NCI-H2107 treated with DMSO at 0.1 percent for 48 hours (cell line): ENCODE measurements around the gene LENG1.
A peak's percentile ranks its signal among the peaks of the same experiment; 100 is the strongest.

Source experiments
- DNase-seq: peaks from one replicate; lab custom pipeline; 2025; ENCODE audit not compliant: unreplicated experiment; lab: John Stamatoyannopoulos, UW

Gene LENG1

DNA sequence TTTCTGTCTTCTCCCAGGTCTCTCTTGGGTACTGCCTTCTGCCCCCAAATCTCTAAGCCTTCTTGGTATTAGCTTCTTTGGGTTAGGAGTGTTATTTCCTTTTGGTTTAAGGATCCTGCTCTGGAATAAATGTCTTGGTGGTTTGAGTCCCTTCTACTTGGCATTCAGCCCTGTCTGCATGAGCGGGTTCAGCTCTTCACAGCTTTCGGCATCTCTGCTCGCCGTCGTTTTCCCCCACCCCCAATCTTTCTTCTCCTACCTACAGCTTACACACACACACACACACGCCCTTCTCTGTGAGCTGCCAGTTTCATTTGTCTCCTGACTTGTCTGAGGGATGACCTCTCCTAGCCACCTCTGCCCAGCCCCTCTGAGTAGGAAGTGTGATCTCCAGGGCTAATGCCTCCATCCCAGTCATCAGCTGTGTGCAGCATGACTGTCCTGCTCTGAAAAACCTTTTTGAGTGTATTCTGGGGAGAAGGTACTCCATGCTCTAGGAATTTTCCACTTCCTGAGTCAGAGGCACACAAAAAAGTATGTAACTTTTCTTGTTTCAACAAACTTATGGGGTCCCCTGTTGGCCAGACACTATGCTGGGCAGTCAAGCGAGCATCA lies 17.2 kb downstream of the LENG1 start:
- no peak for DNase-seq

DNA sequence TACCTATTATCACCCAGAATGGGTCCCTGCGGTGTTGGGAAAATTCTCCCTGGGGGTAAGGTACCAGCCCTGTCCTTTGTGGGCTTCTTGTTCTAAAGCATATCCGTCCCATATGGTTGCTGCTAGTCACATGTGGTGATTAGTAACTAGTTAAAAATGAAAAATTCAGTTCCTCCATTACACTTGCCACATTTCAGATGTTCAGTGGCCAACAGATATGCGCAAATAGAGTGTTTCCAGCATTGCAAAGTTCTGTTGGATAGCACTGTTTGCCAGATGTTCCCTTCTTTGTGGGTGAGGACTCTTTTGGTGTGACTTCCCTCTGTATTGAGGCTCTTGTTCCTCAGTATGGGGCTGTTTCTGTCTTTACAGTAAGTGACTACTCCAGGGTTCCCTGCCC lies 18.2 kb downstream of the LENG1 start:
- no peak for DNase-seq

- DNase-seq: no peak
These were observed 20.8 kb downstream of the LENG1 start for GRCh38 chr19:54138489-54139256.

DNA sequence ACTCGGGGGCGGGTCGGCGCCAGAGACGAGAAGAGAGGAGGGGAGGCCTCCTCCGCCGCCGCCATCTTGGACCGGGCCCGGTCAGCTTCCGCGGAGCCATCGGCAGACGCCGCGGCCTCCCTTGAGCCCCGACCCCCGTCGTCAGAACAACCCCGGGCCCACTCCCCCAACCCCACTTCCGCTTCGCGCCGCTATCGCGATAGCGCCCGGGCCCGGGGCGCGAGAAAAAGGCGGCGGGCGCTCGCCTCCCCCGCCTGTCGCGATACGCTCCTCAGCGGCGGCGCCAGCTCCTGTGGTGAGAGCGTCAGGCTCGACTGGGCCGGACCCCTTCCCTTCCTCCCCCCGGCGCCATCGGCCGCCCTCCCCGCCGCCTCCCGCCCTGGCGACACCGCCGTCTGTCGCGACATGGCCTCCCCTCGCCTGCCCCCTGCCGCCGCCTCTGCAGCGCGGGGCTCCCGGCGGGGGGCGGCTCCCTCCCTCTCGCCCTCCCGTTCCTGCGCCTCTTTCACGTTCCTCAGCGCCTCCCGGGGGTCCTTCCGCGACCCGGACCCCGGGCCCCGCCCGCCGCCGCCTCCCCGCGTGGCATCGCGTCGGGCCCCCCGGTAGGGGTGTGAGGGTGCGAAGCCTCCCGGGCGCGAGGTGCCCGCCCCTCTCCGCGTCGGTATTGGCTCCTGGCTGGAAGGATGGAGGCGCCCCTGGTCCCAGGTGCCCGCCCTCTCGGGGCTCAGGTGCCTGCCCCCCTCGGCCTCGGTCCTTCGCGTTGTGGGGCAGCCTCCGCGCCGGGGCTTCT lies 21.6 kb downstream of the LENG1 start, which contains the start of gene CNOT3:
Gene CNOT3, plus strand, starts transcription at position 64 of the 790 bp plus-strand sequence. CDS start 5,217 bp downstream, outside the sequence.
- no peak for DNase-seq

DNA sequence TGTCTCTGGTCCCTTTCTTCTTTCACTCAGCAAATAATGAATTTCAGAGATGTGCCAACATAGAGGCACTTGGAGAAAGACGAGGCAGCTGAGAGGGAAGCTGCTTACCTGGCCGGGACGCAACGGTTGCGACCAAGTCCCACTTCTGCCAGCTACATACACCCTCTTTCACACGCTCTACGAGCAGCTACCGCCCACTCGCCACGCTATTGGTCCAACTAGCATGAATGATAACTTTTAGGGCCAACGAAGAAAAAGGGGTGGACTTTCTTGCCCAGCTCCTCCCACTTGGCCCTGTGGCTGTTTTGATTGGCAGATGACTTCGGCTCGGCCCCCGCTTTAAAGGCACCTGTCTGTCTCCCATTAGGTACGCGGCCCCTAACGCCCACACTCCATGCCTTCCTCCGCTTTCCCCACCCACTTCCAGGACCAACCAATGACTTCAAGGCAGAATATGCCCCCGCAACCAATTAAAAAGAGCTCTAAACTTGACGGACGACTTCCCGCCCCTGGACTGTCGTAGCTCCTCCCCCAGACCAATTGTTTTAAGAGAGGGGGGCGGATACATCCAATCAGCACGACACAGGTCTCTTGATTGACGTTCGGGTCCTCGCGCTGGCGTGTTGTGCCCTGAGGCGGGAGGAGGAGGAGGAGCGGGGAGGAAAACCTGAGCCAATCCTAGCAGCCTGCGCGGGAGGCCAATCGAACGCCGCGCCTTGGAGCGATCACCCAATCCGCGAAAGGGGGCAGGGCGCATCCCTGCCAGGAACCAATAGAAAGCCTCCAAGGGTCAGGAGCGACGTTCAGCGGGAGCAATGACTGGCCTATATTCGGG lies 22.4 kb downstream of the LENG1 start:
- peak; percentile 100 for DNase-seq

GRCh38 chr19:54136086-54136863 lies 23.2 kb downstream of the LENG1 start:
- no peak for DNase-seq

GRCh38 chr19:54133957-54134590 lies 25.4 kb downstream of the LENG1 start:
- no peak for DNase-seq

GRCh38 chr19:54133312-54133956 lies 26.1 kb downstream of the LENG1 start:
- no peak for DNase-seq

DNA sequence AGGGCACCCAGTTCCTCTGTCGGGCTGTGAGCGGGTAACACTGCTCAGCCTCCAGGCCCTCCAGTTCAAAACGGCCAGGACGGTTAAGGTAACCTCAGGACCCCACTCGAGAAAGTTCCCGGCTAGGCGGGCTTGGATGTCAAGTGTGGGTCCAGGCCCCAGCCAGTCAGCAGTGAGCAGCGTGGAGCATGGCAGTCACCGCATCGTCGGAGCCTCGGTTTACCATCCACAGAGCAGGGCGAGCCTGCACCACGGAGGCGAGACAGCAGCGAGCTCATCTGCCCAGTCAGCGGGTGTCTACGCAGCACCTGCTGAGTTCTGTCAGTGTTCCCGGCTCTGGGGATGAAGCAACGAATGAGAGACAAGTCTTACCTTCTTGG lies 29.9 kb downstream of the LENG1 start:
- no peak for DNase-seq

DNA sequence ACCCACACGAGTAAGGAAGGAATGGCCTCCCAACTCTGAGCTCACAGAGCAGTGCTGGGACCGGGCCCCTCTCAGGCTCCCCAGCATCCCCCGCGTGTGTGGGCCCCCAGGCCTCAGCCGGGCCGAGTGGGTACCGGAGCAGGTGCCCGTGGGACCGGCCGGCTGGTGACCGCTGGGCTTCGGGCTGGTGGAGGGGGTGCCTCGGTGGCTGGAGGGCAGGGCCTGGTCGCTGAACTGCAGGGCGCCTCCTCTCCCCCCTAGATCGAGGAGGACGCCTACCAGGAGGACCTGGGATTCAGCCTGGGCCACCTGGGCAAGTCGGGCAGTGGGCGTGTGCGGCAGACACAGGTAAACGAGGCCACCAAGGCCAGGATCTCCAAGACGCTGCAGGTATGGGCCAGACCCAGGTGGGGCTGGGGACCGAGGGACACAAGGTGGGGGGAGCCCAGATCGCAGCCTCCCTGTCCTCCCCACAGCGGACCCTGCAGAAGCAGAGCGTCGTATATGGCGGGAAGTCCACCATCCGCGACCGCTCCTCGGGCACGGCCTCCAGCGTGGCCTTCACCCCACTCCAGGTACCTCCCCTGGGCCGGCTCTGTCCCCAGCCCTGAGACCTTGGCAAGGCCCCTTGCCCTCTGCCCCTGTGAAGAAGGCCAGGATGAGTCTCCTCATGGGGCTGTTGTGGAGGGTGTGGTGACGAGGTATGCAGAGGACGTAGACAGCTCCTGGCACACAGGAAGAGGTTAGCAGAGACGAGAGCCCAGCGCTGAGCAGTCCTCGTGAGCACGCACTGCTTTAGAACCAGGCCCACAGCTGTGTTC lies 30.5 kb downstream of the LENG1 start:
- no peak for DNase-seq

- DNase-seq: no peak
These were observed 31.1 kb downstream of the LENG1 start for GRCh38 chr19:54128441-54128725.

GRCh38 chr19:54127688-54128440 lies 31.7 kb downstream of the LENG1 start:
- no peak for DNase-seq

DNA sequence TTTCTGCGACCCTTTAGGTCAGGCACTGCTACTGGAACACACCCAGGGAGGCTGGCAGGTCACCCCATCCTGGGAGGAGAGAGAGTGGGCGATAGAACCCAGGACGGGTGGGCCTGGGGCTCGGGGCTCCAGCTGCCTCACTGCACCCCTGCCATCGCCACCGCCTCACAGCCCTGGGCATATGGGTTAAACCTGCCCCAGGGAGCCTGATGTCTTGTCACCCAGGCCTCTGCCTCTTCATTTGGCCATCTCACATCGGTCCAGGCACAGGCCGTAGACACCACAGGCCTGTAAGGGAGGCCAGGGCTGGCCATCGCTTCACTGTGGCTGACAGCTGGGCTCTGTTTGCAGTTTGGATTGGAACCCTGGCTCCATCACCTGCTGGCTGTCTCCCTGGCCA lies 33.8 kb downstream of the LENG1 start:
- no peak for DNase-seq

- DNase-seq: no peak
These were observed 35.1 kb downstream of the LENG1 start for GRCh38 chr19:54124393-54124792.

- DNase-seq: no peak
These were observed 35.8 kb downstream of the LENG1 start for GRCh38 chr19:54123682-54124081.

DNA sequence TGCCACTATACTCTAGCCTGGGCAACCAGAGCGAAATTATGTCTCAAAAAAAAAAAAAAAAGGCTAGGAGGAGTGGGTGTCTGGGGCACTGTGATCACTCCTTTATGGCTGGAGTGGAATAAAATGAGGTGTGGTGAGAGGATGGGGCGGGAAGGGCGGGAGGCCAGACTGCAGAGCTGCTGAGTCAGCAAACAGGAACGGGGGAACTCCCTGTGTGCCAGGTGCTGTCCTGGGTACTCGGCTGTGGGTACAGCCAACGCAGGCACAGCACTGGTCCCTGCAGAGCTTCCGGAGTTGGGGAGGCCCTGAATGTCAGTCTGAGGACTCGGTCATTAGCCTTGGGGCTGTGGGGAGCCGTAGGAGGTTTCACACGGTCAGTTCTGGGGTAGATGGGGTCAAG lies 38.3 kb downstream of the LENG1 start:
- DNase-seq: no peak

GRCh38 chr19:54115109-54116063 lies 44.1 kb downstream of the LENG1 start, which contains the start of the genes PRPF31 and TFPT:
Gene PRPF31, plus strand, starts transcription at chr19:54115754. Its CDS starts 2,525 bp downstream, at chr19:54118279.
Gene TFPT, minus strand, starts transcription at chr19:54115657. Its CDS starts 388 bp downstream, at chr19:54115269.
- peak; percentile 94 for DNase-seq
